ENCODE results near the gene PGC. TPM values are rescaled to one million over a fixed set of nuclear protein-coding genes. Genes with fewer than 3 reads are reported as not detected.

Gene PGC
- total and polyA plus RNA-seq, 2 donors (not counting 3 experiments of a cell fraction or from before 2014, with no cell fraction given): not detected

GRCh38 chr6:41719436-41720261 lies 27.5 kb downstream of the PGC start:
- POLR2A ChIA-PET: no interaction called here
- no TSS peak for BruUV-seq (replicated peaks)

More at GRCh38 chr6:41719436-41720261, 27.5 kb downstream of the PGC start:
- dilution Hi-C loops (cut with MboI; ENCODE audit: extremely low pct_ligation_motif_present, low sequenced_read_pairs): no loop called here
- Histone ChIP-seq H3K9me1 (replicated peaks; ENCODE audit: control insufficient read depth, extremely low read depth, insufficient read depth, low read length) (no peaks in the 10 kb centered on the region), H3K27me3 (ENCODE audit: control insufficient read depth in 2 of 2, insufficient read depth in 2 of 2, low read length in 2 of 2) (no peaks in the 10 kb centered on the region), H3K4me1 (ENCODE audit: control insufficient read depth, extremely low read depth, insufficient read depth, low read length) (no peaks in the 10 kb centered on the region), H3K27ac (ENCODE audit: insufficient read depth, low read depth, low read length) (no peak overlapping the region), H3K4me3 (replicated peaks in 1 of 3; ENCODE audit: insufficient read depth in 1 of 3, low read depth in 1 of 3, low read length in 3 of 3) (no peak overlapping the region), H2AFZ (ENCODE audit: low read depth, low read length) (no peak overlapping the region), H3K4me2 (ENCODE audit: insufficient read depth, low read length) (no peak overlapping the region), H3K79me2 (ENCODE audit: control insufficient read depth, insufficient read depth, low read length) (no peaks in the 10 kb centered on the region), H3K9ac (replicated peaks; ENCODE audit: extremely low read depth, insufficient read depth, low read length) (no peak overlapping the region), H4K20me1 (replicated peaks; ENCODE audit: control insufficient read depth, extremely low read depth, insufficient read depth, low read length) (no peaks in the 10 kb centered on the region), H3K9me3 (replicated peaks; ENCODE audit: control insufficient read depth, insufficient read depth, low read length) (no peaks in the 10 kb centered on the region), H3K36me3 (ENCODE audit: control insufficient read depth in 2 of 2, extremely low read depth in 1 of 2, insufficient read depth in 2 of 2, low read length in 2 of 2) (no peaks in the 10 kb centered on the region)
- DNase-seq (ENCODE audit: low read depth, low spot score): no peak
- CTCF ChIA-PET: interaction anchor here (0.6 to 1.2 kb wide), 2 partner anchors 13 to 117 kb away, joined by 5 read pairs; no protein-coding TSS in a partner anchor
- TF ChIP-seq POLR2AphosphoS5 (IDR thresholded peaks at IDR 0.05; ENCODE audit: insufficient read depth, low read depth, low read length) (no peak), EZH2 (IDR thresholded peaks at IDR 0.05; ENCODE audit: borderline replicate concordance, low read depth, low read length, severe bottlenecking) (no peak), JUN (IDR thresholded peaks at IDR 0.05; ENCODE audit: borderline replicate concordance, insufficient read depth, insufficient read length, low read depth) (no peak), POLR2A (IDR thresholded peaks at IDR 0.05; ENCODE audit: low read depth, low read length) (no peak), MYC (IDR thresholded peaks at IDR 0.05; ENCODE audit: low read depth, low read length) (no peak), GATA2 (IDR thresholded peaks at IDR 0.05; ENCODE audit: insufficient read depth, insufficient read length, low read depth, low read length) (no peak), FOS (IDR thresholded peaks at IDR 0.05; ENCODE audit: borderline replicate concordance, insufficient read depth, low read length) (no peak)
- TF ChIP-seq, protein P1, sequence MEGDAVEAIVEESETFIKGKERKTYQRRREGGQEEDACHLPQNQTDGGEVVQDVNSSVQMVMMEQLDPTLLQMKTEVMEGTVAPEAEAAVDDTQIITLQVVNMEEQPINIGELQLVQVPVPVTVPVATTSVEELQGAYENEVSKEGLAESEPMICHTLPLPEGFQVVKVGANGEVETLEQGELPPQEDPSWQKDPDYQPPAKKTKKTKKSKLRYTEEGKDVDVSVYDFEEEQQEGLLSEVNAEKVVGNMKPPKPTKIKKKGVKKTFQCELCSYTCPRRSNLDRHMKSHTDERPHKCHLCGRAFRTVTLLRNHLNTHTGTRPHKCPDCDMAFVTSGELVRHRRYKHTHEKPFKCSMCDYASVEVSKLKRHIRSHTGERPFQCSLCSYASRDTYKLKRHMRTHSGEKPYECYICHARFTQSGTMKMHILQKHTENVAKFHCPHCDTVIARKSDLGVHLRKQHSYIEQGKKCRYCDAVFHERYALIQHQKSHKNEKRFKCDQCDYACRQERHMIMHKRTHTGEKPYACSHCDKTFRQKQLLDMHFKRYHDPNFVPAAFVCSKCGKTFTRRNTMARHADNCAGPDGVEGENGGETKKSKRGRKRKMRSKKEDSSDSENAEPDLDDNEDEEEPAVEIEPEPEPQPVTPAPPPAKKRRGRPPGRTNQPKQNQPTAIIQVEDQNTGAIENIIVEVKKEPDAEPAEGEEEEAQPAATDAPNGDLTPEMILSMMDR (IDR thresholded peaks at IDR 0.05; ENCODE audit: extremely low read depth in 1 of 2, insufficient read depth in 1 of 2, low read depth in 1 of 2, low read length in 2 of 2): no peak
- TF ChIP-seq, protein P2, sequence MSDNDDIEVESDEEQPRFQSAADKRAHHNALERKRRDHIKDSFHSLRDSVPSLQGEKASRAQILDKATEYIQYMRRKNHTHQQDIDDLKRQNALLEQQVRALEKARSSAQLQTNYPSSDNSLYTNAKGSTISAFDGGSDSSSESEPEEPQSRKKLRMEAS (IDR thresholded peaks at IDR 0.05; ENCODE audit: insufficient read depth, insufficient read length): no peak
- no peak for FAIRE-seq
- intact Hi-C loops (cut with micrococcal nuclease): no loop called here

Measured in endothelial cell of umbilical vein (primary cell).